Measurements from ENCODE around the gene TXNRD1.

Gene TXNRD1

GRCh38 chr12:104351057-104351983 lies 135.7 kb downstream of the TXNRD1 start:
- DNase-seq = no peak
- in situ Hi-C loops (cut with HindIII; ENCODE audit: low pct_ligation_motif_present, low pct_unique_long_range_greater_than_20kb, low sequenced_read_pairs) = no loop called here

GRCh38 chr12:104352106-104352713 lies 136.6 kb downstream of the TXNRD1 start:
- in situ Hi-C loops (cut with HindIII; ENCODE audit: low pct_ligation_motif_present, low pct_unique_long_range_greater_than_20kb, low sequenced_read_pairs) = no loop called here
- no peak for DNase-seq

GRCh38 chr12:104353012-104353981 lies 137.7 kb downstream of the TXNRD1 start:
- no peak for DNase-seq
- in situ Hi-C loops (cut with HindIII; ENCODE audit: low pct_ligation_motif_present, low pct_unique_long_range_greater_than_20kb, low sequenced_read_pairs) = no loop called here

- no peak for DNase-seq
These were observed 138.7 kb downstream of the TXNRD1 start for GRCh38 chr12:104354167-104354867.

DNA sequence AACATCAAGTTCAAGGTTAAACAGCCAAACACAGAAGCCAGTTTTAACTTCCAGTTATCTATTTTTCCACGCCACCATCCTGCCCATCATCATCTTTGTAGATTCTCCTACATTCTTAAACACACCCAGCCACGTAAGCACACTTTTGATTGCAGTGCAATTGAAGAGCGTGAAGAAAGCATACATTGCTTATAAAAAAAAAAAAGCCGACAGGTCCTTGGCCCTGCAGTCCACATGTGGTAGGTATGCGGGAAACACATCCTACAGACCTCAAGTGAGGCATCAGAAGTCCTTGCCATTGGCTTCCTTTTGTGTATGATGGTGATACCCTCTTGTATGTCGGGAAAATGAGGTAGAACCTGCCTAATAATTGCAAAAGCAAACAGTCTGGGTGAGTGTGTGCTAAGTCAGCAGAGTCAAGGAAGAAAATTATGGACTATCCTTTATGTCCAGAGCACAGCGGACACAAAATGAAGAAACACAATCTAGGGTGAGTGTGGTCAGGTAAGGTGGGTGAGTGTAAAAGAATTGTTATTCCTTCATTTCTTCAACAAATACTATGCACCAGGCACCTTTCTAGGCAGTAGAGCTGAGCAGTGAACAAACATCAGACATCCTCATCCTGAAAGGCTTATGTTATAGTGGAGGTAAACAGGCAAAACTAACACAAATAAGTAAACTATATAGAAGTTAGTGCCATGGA lies 139.4 kb downstream of the TXNRD1 start:
- DNase-seq = no peak
- in situ Hi-C loops (cut with HindIII; ENCODE audit: low pct_ligation_motif_present, low pct_unique_long_range_greater_than_20kb, low sequenced_read_pairs) = no loop called here

More at GRCh38 chr12:104354167-104354867, 138.7 kb downstream of the TXNRD1 start:
- in situ Hi-C loops (cut with HindIII; ENCODE audit: low pct_ligation_motif_present, low pct_unique_long_range_greater_than_20kb, low sequenced_read_pairs) = no loop called here

DNA sequence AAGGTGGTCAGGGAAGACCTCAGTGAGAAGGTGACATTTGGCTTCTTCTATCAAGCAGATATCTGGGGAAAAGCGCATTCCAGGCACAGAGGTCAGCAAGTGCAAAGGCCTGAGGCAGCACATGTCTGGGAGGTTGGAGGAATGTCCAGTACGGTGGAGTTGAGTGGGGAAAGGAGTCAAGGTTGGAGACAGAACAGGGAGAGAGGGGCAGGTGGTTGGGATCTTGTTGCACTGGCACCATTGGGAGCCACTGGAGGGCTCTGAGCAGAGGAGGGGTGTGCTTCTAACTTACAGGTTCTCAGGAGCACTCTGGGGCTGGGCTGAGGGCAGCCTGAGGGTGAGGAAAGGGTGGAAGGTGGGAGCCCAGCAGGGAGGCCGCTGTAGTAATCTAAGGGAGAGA lies 140.1 kb downstream of the TXNRD1 start:
- no peak for DNase-seq
- in situ Hi-C loops (cut with HindIII; ENCODE audit: low pct_ligation_motif_present, low pct_unique_long_range_greater_than_20kb, low sequenced_read_pairs) = no loop called here

DNA sequence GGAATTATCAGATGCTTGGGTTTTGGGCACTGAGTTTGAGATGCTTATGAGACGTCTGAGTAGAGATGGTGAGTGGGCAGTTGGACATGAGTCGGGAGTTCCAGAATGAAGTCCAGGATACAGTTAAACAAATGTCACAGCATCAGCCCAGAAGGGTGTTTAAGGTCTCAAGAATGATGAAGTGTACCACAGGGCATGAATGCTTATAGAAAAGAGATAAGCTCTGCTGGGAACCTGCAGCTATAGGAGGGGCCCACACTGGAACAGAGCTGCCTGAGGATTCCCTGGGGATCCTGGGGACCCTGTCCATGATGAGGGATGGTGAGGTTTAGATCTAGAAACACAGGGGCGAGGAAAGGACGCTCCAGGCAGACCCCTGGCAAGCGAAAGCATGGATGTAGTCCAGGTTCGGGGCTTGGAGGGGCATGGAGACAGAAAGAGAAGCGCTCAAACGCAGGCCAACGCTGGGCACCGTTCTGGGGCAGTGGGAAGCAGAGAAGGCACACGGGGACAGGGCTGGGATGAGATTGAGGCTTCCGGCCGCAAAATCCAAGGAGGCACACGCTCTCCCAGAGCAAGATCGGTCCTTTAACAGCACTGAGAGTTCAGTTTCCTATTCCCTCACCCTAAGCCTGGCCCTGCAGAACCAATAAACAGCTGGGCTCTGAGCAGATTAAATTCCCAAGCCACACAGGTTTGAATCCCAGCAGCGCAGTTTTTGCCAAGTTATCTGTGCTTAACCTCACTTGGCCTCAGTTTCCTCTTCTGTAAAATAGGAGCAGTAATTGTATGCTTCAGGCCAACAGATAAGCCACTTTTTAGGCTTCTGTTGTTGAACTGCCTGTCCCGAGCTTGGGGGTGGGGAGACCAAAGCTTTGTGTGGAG lies 140.9 kb downstream of the TXNRD1 start:
- in situ Hi-C loops (cut with HindIII; ENCODE audit: low pct_ligation_motif_present, low pct_unique_long_range_greater_than_20kb, low sequenced_read_pairs) = no loop called here
- no peak for DNase-seq

GRCh38 chr12:104357421-104357952 lies 141.9 kb downstream of the TXNRD1 start:
- peak; percentile 29 for DNase-seq
- in situ Hi-C loops (cut with HindIII; ENCODE audit: low pct_ligation_motif_present, low pct_unique_long_range_greater_than_20kb, low sequenced_read_pairs) = no loop called here

GRCh38 chr12:104358353-104359003 lies 142.9 kb downstream of the TXNRD1 start:
- in situ Hi-C loops (cut with HindIII; ENCODE audit: low pct_ligation_motif_present, low pct_unique_long_range_greater_than_20kb, low sequenced_read_pairs) = no loop called here
- peak; percentile 70 for DNase-seq

- DNase-seq = no peak
- in situ Hi-C loops (cut with HindIII; ENCODE audit: low pct_ligation_motif_present, low pct_unique_long_range_greater_than_20kb, low sequenced_read_pairs) = no loop called here
These were observed 143.6 kb downstream of the TXNRD1 start for GRCh38 chr12:104359216-104359615.

GRCh38 chr12:104360157-104360556 lies 144.6 kb downstream of the TXNRD1 start:
- in situ Hi-C loops (cut with HindIII; ENCODE audit: low pct_ligation_motif_present, low pct_unique_long_range_greater_than_20kb, low sequenced_read_pairs) = no loop called here
- DNase-seq = peak; percentile 88

DNA sequence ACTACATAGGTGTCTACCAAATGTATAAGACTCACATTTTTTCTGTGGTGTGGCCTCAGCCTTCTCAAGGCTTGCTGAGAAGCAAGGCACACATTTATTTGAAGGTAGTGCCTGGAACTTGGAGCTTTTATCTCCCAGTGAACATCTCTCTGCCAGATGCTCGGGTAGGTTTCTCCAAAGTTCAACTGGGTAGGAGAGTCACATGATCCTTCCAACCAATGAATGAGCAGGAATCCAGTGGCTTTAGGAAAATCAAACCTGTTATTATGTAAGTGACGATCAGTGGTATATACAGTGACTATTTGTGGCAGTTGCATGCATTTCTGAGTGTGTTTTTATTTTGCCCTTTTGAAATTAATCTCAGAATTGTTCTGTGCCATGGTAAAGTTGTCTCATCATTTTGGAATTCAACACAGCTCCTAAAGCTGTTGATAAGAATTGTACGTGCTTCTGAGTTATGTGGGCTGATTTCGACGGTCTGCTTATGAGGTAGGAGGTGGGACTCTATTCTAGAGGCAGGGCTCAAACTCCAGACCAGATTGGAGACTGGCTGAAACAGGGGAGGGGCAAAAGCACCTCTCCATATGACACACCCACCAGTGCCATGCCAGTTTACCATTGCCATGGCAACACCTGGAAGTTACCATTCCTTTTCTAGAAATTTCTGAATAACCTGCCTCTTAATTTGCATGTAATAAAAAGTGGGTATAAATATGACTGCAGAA lies 145.6 kb downstream of the TXNRD1 start:
- peak; percentile 54 for DNase-seq
- in situ Hi-C loops (cut with HindIII; ENCODE audit: low pct_ligation_motif_present, low pct_unique_long_range_greater_than_20kb, low sequenced_read_pairs) = no loop called here

DNA sequence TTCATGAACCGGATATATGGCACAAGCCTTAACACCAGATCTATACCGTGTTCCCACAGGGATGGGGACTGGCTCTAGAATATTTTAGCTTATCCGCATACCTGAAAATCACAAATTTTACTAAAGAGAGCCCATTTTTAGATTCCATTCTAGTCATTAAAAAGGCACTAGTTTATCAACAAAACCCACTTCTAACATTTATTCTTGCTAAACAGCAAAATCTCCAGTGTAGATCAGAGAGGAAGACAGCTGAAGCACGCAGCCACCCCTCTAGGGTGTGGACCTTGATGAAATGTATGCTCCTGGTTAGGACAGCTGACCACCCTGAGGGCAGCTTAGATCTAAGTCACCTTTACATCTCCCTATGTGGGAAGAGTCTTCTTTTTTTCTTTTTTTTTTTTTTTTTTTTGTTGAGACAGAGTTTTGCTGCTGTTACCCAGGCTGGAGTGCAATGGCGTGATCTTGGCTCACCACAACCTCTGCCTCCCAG lies 150.4 kb downstream of the TXNRD1 start:
- no peak for DNase-seq
- in situ Hi-C loops (cut with HindIII; ENCODE audit: low pct_ligation_motif_present, low pct_unique_long_range_greater_than_20kb, low sequenced_read_pairs) = no loop called here

GRCh38 chr12:104369708-104370107 lies 154.1 kb downstream of the TXNRD1 start:
- in situ Hi-C loops (cut with HindIII; ENCODE audit: low pct_ligation_motif_present, low pct_unique_long_range_greater_than_20kb, low sequenced_read_pairs) = no loop called here

More at GRCh38 chr12:104369708-104370107, 154.1 kb downstream of the TXNRD1 start:
- no peak for DNase-seq
